ENCODE data around the gene SUSD2.

SUSD2 gene

GRCh38 chr22:24171822-24172221 lies 9.5 kb upstream of the SUSD2 start:
- no peak for DNase-seq
- Histone ChIP-seq H3K27ac (no peak overlapping the region), H3K4me3 (ENCODE audit: low read depth, low read length) (no peak overlapping the region), H3K27me3 (replicated peaks) (no peaks in the 10 kb centered on the region), H3K36me3 (replicated peaks) (peaks cover 31% of the 10 kb centered on the region)
- no peak for TF ChIP-seq CTCF (IDR thresholded peaks at IDR 0.05; ENCODE audit: low read depth, low read length, missing control alignments)
- in situ Hi-C loops (cut with HindIII; ENCODE audit: low pct_ligation_motif_present, low sequenced_read_pairs), result no loop called here

GRCh38 chr22:24175160-24175808 lies 6.0 kb upstream of the SUSD2 start:
- peak; percentile 99 for TF ChIP-seq CTCF (IDR thresholded peaks at IDR 0.05; ENCODE audit: low read depth, low read length, missing control alignments)
- peaks cover 26% of the 10 kb centered on the region for H3K36me3 ChIP-seq (replicated peaks)
- H3K27me3 ChIP-seq (replicated peaks), result no peaks in the 10 kb centered on the region
- DNase-seq, result peak; percentile 73
- in situ Hi-C loops (cut with HindIII; ENCODE audit: low pct_ligation_motif_present, low sequenced_read_pairs), result no loop called here
- H3K27ac ChIP-seq, result no peak overlapping the region
- no peak overlapping the region for H3K4me3 ChIP-seq (ENCODE audit: low read depth, low read length)

- in situ Hi-C loops (cut with HindIII; ENCODE audit: low pct_ligation_motif_present, low sequenced_read_pairs), result no loop called here
- peaks cover 26% of the 10 kb centered on the region for H3K36me3 ChIP-seq (replicated peaks)
- TF ChIP-seq CTCF (IDR thresholded peaks at IDR 0.05; ENCODE audit: low read depth, low read length, missing control alignments), result no peak
Observed at GRCh38 chr22:24176040-24176439, 5.2 kb upstream of the SUSD2 start.

GRCh38 chr22:24176630-24177029 lies 4.7 kb upstream of the SUSD2 start:
- Histone ChIP-seq H3K27me3 (replicated peaks) (no peaks in the 10 kb centered on the region), H3K27ac (no peak overlapping the region), H3K36me3 (replicated peaks) (peaks cover 23% of the 10 kb centered on the region), H3K4me3 (ENCODE audit: low read depth, low read length) (no peak overlapping the region)
- DNase-seq, result no peak
- in situ Hi-C loops (cut with HindIII; ENCODE audit: low pct_ligation_motif_present, low sequenced_read_pairs), result no loop called here
- no peak for TF ChIP-seq CTCF (IDR thresholded peaks at IDR 0.05; ENCODE audit: low read depth, low read length, missing control alignments)

More at GRCh38 chr22:24176040-24176439, 5.2 kb upstream of the SUSD2 start:
- DNase-seq, result no peak
- Histone ChIP-seq H3K27ac (no peak overlapping the region), H3K27me3 (replicated peaks) (no peaks in the 10 kb centered on the region), H3K4me3 (ENCODE audit: low read depth, low read length) (no peak overlapping the region)

GRCh38 chr22:24177045-24177444 lies 4.2 kb upstream of the SUSD2 start:
- Histone ChIP-seq H3K4me3 (ENCODE audit: low read depth, low read length) (no peak overlapping the region), H3K27ac (no peak overlapping the region), H3K27me3 (replicated peaks) (no peaks in the 10 kb centered on the region), H3K36me3 (replicated peaks) (peaks cover 19% of the 10 kb centered on the region)
- in situ Hi-C loops (cut with HindIII; ENCODE audit: low pct_ligation_motif_present, low sequenced_read_pairs), result no loop called here
- no peak for DNase-seq
- no peak for TF ChIP-seq CTCF (IDR thresholded peaks at IDR 0.05; ENCODE audit: low read depth, low read length, missing control alignments)

- H3K27ac ChIP-seq, result no peak overlapping the region
- TF ChIP-seq CTCF (IDR thresholded peaks at IDR 0.05; ENCODE audit: low read depth, low read length, missing control alignments), result no peak
- no peak for DNase-seq
- peaks cover 17% of the 10 kb centered on the region for H3K36me3 ChIP-seq (replicated peaks)
- in situ Hi-C loops (cut with HindIII; ENCODE audit: low pct_ligation_motif_present, low sequenced_read_pairs), result no loop called here
- H3K27me3 ChIP-seq (replicated peaks), result no peaks in the 10 kb centered on the region
- no peak overlapping the region for H3K4me3 ChIP-seq (ENCODE audit: low read depth, low read length)
Observed at GRCh38 chr22:24177456-24177855, 3.8 kb upstream of the SUSD2 start.

Data from brain microvascular endothelial cell (primary cell).